ENCODE measurements around the gene NFILZ.

Gene NFILZ

DNA sequence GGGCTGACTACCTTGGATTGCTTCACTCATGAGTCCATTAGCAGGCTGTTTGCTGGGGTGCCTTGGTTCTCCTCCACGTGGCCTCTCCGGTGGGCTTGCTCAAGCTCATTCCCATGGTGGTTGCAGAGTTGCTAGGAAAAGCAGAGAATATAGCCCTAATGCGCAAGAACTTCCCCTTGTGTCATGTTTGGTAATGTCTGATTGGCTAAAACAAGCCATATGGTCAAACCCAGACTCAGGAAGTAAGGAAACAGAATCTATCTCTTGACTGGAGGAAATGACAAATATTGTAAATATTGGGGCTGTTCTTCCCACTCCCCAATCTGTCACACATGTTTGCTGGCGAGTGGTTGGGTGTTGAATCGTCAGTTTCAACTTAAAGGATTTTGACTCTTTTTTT is 12.1 kb downstream of the NFILZ start:
- no peak for DNase-seq

DNA sequence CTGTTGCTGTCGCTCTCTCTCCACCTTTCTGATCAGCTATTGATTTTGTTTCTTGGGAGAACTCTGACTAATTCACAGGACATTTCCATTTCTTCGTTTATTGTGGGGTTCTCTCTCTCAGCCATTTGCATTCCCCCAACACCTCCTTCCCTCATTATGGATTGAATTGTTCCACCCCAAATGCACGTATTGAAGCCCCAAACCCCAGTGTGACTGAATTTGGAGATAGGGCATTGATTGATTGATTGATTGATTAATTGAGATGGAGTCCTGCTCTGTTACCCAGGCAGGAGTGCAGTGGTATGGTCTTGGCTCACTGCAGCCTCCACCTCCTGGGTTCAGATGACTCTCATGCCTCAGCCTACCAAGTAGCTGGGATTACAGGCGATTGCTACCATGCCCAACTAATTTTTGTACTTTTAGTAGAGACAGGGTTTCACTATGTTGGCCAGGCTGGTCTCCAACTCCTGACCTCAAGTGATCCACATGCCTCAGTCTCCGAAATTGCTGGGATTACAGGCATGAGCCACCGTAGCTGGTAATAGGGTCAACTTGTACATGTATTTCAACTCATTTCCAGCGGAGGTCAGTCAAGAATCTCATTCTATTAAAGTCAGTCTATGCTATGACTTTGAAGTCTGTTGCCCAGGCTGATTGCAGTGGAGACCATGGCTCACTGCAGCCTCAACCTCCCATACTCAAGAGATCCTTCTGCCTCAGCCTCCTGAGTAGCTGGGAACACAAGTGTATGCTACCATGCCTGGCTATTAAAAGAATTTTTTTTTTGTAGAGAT is 13.6 kb downstream of the NFILZ start:
- DNase-seq = no peak

DNA sequence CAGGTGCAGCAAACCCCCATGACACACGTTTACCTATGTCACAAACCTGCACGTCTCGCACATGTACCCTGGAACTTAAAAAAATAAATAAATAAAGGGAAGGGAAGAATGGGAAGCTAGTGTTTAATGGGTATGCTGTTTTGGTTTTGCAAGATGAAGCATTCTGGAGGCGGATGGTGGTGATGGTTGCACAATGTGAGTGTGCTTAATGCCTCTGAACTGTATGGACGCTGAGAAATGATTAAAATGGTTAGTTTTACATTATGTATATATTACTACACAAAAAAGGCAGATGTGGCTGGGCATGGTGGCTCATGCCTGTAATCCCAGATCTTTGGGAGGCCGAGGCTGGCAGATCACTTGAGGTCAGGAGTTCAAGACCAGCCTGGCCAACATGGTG is 17.8 kb downstream of the NFILZ start:
- no peak for DNase-seq

DNA sequence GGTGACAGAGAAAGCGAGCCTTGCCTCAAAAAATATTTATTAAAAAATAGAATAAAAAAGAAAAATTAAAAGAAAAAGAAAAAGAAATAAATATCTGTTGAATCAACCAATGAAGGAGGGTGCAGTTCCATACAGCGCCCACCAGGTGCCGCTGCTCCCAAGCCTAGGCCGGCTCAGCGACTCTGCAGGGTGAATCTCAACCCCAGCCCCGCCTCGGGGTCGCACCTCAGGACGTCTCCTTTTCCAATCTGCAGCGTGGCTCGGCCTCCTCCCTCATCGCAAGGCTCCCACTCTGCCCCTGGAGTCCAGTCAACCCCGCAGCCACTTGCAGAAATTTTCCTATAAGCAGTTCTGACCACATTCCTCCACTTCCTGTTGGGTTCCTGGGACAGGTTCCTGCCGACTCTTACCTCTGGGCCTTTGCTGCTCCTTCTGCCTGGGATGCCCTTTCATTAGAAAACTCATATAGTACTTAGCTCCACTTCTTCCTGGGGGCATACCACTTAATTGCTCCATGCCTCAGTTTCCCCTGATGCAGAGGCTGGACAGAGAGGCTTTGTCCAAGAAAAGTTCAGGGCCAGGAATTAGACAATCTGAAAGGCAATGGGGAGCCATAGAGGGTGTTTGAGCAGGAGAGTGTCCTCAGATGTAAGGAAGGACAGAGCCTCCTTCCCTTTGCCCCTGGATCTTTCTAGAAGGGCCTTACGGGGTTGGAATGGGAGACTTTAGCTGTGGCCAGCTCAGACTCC is 24.3 kb downstream of the NFILZ start:
- no peak for DNase-seq

DNA sequence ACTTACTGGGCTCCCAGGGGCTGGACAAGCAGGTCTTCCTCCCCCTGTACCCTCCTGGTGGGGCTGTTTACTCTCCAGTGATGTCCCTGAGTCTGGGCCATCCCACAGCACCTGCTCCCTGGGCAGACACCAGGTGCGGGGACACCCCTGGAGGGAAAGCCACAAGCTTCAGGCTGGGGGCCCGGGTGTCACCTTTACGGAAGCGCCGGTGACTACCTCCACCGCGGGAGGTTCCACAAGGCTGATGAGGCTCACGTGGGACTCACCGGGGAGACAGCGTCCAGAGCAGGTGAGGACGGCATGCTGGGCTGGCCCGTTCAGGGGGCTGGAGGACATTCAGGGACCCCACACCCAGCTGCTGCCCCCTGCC is 24.9 kb downstream of the NFILZ start:
- DNase-seq = no peak

DNA sequence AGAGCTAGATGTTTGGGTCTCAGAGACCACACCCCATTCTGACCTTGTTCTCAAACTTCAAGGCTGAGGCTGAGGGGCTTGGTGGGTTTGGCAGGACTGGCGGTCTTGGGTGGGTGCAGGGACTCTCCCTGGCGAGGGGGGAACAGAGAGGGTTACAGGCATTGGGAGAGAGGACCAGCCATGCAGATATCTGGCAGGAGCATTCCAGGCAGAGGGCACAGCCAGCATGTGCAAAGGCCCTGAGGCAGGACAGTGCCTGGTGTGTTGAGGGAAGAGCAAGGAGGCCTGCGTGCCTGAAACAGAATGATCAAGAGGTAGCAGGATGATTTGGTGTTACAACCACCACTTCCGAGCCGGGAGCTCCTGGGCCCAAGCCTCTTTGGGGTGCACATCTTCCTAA is 27.4 kb downstream of the NFILZ start:
- no peak for DNase-seq

DNA sequence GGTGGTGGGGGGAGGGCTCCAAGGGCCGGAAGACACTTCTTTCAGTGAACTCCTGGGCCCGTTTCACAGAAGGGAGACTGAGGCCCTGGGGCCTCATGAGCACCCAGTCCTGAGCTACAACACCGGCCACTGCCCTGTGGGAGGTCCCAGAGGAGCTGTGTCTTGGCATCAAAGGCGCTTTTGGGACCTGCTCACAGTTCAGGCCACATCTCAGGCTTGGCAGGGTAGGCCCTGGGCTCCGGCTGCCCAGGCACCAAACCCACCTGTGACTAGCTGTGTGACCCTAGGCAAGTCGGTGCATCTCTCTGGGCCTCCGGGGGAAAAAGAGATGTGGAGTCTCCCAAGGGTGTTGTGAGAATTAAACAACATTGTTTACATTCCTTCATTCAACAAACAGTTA is 29.5 kb downstream of the NFILZ start:
- DNase-seq = no peak

DNA sequence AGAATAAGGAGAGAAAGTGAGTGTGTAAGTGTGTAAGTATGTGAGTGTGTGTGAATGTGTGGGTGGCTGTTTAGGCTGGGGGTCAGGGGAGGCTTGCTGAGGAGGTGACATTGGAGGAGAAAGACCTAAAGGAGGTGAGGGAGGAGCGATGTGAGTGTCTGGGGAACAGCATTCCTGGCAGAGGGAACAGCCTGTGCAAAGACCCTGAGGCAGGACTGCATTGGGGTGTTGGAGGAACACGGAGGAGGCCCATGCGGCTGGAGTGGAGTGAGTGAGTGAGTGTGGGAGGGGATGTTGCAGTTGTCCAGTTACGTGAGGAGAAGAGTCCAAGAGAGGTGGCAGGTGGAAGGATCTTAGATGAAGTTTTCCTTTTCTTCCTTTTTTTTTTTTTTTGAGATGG is 31.8 kb downstream of the NFILZ start:
- DNase-seq = no peak

DNA sequence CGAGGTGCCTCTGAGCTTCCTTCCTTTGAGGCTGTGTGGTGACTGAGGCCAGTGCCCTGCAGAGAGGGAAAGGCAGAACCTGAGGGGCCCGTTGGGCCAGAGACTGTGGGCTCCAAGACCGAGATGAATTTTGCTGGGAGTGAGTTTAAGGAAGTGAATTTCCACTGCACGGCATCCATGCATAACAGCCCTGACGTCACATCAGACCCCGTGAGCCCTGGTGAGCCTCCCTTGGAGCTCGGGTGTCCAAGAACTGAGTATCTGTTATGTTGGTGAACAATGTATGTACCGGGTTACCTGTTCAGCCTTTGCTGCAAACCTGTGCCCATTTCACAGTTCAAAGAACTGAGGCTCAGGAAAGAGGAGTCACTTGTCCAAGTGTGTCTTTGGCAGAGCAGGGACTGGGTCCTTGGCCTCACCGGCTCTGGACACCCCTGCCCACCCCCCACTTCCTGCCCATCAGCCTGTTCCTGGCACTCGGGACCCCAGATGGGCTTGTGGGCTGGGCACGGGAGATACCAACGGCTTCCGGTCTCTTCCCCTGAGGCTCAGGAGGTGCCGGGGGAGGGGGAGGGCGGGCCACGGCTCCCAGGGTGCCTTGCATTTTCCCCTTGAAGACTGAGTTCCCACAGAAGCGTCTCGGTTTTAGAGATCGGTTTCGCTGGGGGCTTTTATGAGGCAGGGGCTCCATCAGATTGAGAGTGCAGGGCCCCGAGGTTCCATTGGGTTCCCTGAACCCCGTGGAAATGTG is 33.7 kb downstream of the NFILZ start:
- no peak for DNase-seq

DNA sequence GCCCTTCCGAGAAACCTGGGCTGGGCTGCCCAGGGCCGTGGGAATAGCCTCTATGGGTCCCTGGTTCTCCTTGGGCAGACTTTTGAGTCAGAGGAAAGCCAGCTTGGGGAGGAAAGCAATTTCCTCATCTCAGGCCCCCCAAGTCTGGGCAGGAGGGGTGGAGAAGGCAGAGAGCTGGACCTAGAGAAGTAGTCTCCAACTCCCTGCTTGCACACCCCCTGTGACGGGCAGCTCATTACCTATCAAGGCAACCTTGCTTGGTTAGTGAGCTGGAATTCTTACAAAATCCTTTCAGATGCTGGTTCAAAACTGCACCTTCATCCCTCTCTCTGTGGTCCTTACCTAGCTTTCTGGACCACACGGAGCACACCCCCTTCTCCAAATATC is 34.2 kb downstream of the NFILZ start:
- no peak for DNase-seq

DNA sequence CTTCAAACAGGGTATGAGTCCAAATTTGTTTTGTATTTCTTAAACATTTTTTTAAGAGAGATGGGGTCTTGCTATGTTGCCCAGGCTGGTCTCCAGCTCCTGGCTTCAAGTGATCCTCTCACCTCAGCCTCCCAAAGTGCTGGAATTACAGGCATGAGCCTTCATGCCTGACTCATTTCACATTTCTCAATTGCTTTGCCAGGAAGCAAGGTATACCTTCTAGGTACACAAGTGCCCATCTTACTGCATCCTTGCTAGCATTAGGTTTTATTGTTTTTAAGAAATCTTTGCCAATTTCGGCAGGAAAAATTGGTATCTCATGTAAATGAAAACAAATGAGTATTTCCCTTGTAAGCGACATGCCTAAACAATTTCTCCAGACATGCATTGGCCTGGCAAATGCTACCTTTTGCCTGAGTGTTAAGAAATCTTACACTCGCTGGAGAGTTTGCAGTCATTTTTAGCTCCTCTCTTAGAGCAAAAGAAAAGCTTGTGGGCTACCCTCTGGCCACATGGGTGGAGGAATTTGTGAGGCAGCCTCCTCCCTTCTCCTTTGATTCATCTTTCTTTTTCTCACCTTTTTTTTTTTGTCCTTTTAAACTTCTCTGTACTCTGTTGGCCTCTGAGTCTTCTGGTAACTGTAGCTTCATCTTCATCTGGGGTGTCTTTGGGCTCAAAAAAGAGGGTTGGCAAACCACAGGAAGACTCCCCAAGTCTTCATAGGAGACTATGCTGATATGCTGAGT is 35.2 kb downstream of the NFILZ start:
- no peak for DNase-seq

DNA sequence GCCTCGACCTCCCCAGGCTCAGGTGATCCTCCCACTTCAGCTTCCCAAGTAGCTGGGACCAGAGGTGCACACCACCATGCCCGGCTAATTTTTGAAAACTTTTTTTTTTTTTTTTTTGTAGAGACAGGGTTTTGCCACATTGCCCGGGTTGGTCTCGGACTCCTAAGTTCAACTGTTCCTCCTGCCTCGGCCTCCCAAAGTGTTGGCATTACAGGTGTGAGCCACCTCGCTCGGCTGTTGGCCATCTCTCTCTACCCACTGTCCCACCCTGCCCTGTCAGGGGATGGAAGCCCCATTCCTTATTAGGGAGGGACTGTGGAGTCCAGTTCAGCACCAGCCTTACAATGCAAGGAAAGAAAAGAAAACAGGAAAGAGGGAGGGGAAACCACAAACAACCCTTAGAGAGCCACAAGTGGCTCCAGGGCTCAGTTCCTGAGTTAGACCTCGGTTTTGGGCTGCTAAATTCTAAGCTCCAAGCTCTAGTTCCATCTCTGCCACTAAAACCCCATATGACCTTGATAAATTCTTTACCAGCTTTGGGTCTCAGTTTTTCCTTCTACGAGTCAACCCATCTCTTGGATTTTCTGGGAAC is 36.5 kb downstream of the NFILZ start:
- DNase-seq = no peak

DNA sequence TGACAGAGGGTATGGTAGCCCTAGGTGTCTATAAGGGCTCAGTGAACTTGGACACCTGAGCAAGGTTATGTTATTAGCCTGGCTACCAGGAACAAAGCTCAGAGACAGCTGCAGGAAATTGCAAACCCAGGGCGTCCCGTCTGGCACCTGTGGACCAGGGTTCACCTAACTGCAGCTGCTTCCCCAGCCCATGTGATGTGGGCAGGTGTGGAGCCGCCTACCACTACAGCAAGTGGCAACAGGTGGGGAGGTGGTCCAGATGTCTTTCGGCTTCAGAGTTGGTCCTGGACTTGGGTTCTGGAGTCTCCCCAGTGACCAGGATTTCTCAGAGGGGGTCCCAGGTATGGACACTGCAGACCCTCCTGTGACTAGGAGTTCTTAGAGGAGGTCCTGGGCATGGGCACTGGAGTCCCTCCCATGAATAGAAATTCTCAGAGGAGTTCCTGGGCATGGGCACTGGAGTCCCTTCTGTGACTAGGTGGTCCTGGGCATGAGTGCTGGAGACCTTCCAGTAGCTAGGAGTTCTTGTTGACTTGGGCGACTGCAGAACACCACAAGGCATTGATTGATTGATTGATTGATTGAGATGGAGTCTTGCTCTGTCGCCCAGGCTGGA is 43.0 kb downstream of the NFILZ start:
- DNase-seq = no peak

DNA sequence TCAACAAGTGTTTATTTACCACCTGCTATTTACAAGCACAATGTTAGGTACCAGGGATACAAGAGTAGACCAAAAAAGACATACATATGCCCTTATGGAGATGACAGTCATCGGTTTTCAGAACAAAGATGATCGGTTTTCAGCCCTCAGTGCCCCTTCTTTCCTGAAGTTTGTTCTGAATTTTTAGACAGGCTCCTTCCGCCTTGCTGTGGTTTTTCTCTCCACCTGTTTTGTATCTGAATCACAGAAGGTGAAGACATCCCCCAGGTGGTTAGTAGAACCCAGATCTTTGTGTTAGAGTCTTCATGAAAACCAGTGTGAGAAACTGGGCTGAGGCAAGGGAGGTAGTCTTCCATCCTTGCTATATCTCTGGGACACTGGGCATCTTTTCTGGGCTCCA is 44.6 kb downstream of the NFILZ start:
- DNase-seq = no peak

DNA sequence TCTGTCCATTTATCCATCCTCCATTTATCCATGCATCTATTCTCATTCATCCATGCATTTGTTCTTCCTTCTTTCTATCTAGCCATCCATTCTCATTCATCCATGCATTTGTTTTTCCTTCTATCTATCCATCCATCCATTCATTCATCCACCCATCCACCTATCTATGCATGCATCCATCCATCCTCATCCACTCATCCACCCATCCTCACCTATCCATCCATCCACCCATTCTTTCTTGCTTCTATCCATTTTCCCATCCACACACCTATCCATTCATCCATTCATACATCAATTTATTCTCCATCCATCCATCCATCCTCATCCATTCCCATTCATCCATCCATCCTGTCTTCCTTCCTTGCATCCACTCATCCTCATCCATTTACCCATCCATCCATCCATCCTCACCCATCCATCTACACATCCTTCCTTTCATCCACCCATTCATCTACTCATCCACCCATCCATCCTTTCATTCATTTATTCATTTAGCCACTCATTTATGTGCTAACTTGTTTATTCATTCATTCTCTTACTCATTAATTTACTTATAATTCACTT is 47.9 kb downstream of the NFILZ start:
- DNase-seq = no peak

All from GOT3 (cell line).